HepG2 (cell line): ENCODE data around the gene LRRC45. TPM values are rescaled to one million over a fixed set of nuclear protein-coding genes. Genes with fewer than 3 reads are reported as not detected.

Experiments
- ETV6 ChIP-seq: sonication (generic); formaldehyde crosslinking; conservative IDR thresholded peaks from 2 replicates; pipeline ENCODE4 v1.4.0; 2020; ENCODE audit warnings: missing genetic modification reagents
- HNF4A ChIP-seq: sonication (generic); formaldehyde crosslinking; IDR thresholded peaks from 2 replicates; pipeline ENCODE4 v1.4.0; 2020; ENCODE audit warnings: missing genetic modification reagents
- HOXA3 ChIP-seq: sonication (generic); formaldehyde crosslinking; IDR thresholded peaks from 2 replicates; pipeline ENCODE4 v1.5.0; 2020; ENCODE audit warnings: missing genetic modification reagents
- MYPOP ChIP-seq: sonication (generic); formaldehyde crosslinking; IDR thresholded peaks from 2 replicates; pipeline ENCODE4 v1.8.1; 2023; ENCODE audit warnings: mild to moderate bottlenecking, moderate library complexity, missing genetic modification reagents
- NCOA2 ChIP-seq: sonication (generic); formaldehyde crosslinking; IDR thresholded peaks from 2 replicates; pipeline ENCODE4 v1.8.0; 2022; ENCODE audit warnings: inconsistent platforms
- PAF1 ChIP-seq: IDR thresholded peaks from 2 replicates; pipeline ENCODE4 v1.6.1; 2016; ENCODE audit warnings: missing genetic modification reagents, missing compliant biosample characterization
- RBM22 ChIP-seq: fragments of 200-400 bp; formaldehyde crosslinking; optimal IDR thresholded peaks from 2 replicates; pipeline ENCODE3; 2017; ENCODE audit warnings: mild to moderate bottlenecking, low read length, moderate library complexity
- RFX5 ChIP-seq: IDR thresholded peaks from 2 replicates; pipeline ENCODE4 v1.6.1; 2011; ENCODE audit warnings: low read depth, low read length, improper control_type of control experiment
- SP4 ChIP-seq: sonication (generic); formaldehyde crosslinking; IDR thresholded peaks from 2 replicates; pipeline ENCODE4 v1.8.1; 2023; ENCODE audit warnings: mild to moderate bottlenecking, missing genetic modification reagents
- TCF7 ChIP-seq: sonication (generic); IDR thresholded peaks from 2 replicates; pipeline ENCODE4 v1.6.1; 2016; ENCODE audit warnings: antibody characterized with exemption, low read depth
- WIZ ChIP-seq: sonication (generic); formaldehyde crosslinking; IDR thresholded peaks from 2 replicates; pipeline ENCODE4 v1.5.1; 2020; ENCODE audit warnings: mild to moderate bottlenecking, missing genetic modification reagents
- ZBTB14 ChIP-seq: sonication (generic); formaldehyde crosslinking; IDR thresholded peaks from 2 replicates; pipeline ENCODE4 v1.4.0; 2020; ENCODE audit warnings: missing genetic modification reagents
- ZEB1 ChIP-seq: IDR thresholded peaks from 2 replicates; pipeline ENCODE4 v1.6.1; 2012; ENCODE audit warnings: mild to moderate bottlenecking, low read depth, inconsistent platforms; ENCODE audit not compliant: insufficient replicate concordance
- ZNF274 ChIP-seq: sonication (generic); formaldehyde crosslinking; IDR thresholded peaks from 2 replicates; pipeline ENCODE4 v1.5.1; 2020; ENCODE audit warnings: mild to moderate bottlenecking, missing genetic modification reagents
- ZNF280D ChIP-seq: sonication (generic); formaldehyde crosslinking; IDR thresholded peaks from 2 replicates; pipeline ENCODE4 v1.5.1; 2020; ENCODE audit warnings: mild to moderate bottlenecking, missing genetic modification reagents
- ZNF282 ChIP-seq: fragments of 450-650 bp; IDR thresholded peaks from 2 replicates; pipeline ENCODE4 v1.6.1; 2018; ENCODE audit not compliant: partially characterized antibody
- ZNF547 ChIP-seq: sonication (generic); formaldehyde crosslinking; IDR thresholded peaks from 2 replicates; pipeline ENCODE4 v1.5.1; 2020; ENCODE audit warnings: mild to moderate bottlenecking, missing genetic modification reagents
- ZNF607 ChIP-seq: sonication (generic); formaldehyde crosslinking; IDR thresholded peaks from 2 replicates; pipeline ENCODE4 v1.5.1; 2020; ENCODE audit warnings: missing genetic modification reagents, mild to moderate bottlenecking, borderline replicate concordance
- ZNF691 ChIP-seq: sonication (generic); formaldehyde crosslinking; IDR thresholded peaks from 2 replicates; pipeline ENCODE4 v1.4.0; 2020; ENCODE audit warnings: missing genetic modification reagents, low read depth, mild to moderate bottlenecking, borderline replicate concordance
- ZNF710 ChIP-seq: sonication (generic); formaldehyde crosslinking; IDR thresholded peaks from 2 replicates; pipeline ENCODE4 v1.5.0; 2020; ENCODE audit warnings: mild to moderate bottlenecking, missing genetic modification reagents, borderline replicate concordance
- ZNF761 ChIP-seq: sonication (generic); formaldehyde crosslinking; conservative IDR thresholded peaks from 2 replicates; pipeline ENCODE4 v1.4.0; 2020; ENCODE audit warnings: mild to moderate bottlenecking, missing genetic modification reagents
- ZSCAN25 ChIP-seq: sonication (generic); formaldehyde crosslinking; IDR thresholded peaks from 2 replicates; pipeline ENCODE4 v1.8.0; 2022; ENCODE audit warnings: mild to moderate bottlenecking, missing genetic modification reagents
- polyA plus RNA-seq, 8 experiments: library from polyadenylated mRNA; depleted of rRNA in 3 of 8; stranded (reverse) in 7 of 8; unstranded in 1 of 8; fragments of >200 nt; fragmentation: Illumina TruSeq in 4 of 8; extraction: Trizol in 4 of 8; gene quantifications; 2 replicates each; pipeline versions ENCODE4 v1.2.1 to v1.2.3, GENCODE V29; 2011 to 2016; ENCODE audit warnings: low read depth in 4 of 8, missing spikeins in 1 of 8, mixed read lengths in 1 of 8; ENCODE audit not compliant: insufficient read depth in 1 of 8
- total RNA-seq, 5 experiments: library from RNA; depleted of rRNA; stranded (reverse); fragments of >200 nt; fragmentation: Illumina TruSeq; extraction: Trizol; gene quantifications; 2 replicates each; pipeline ENCODE4 v1.2.3, GENCODE V29; 2016; ENCODE audit warnings: low read depth in 1 of 5

LRRC45 gene
- total and polyA plus RNA-seq, 2 of the 13 experiments (the other 11 are each of a cell fraction or from before 2014, with no cell fraction given), result 11.6 to 48.1 TPM

- TF ChIP-seq RBM22, result peak; percentile 39
- peak; percentile 90 for TF ChIP-seq ZNF274 (CRISPR knock-in tag)
- peak; percentile 92 for TF ChIP-seq ZNF547 (CRISPR knock-in tag)
- peak; percentile 95; the same call in 1 of the 2 replicates for TF ChIP-seq ETV6 (CRISPR knock-in tag)
- TF ChIP-seq SP4 (CRISPR knock-in tag), result peak; percentile 93
- TF ChIP-seq ZNF761 (CRISPR knock-in tag), result peak; percentile 70; the same call in 1 of the 2 replicates
- TF ChIP-seq ZNF691, result peak; percentile 98; the same call in 1 of the 2 replicates
- TF ChIP-seq ZSCAN25 (CRISPR knock-in tag), result peak; percentile 65
- peak; percentile 35; the same call in 1 of the 2 replicates for TF ChIP-seq ZNF710
- TF ChIP-seq ZNF280D (CRISPR knock-in tag), result no peak
- TF ChIP-seq TCF7, result no peak
- no peak for TF ChIP-seq ZNF282
- peak; percentile 42 for TF ChIP-seq HNF4A (CRISPR knock-in tag)
- 0 out of 2 replicates have a peak, but pooled peaks have one; percentile 34 for TF ChIP-seq RFX5
- peak; percentile 98 for TF ChIP-seq HOXA3 (CRISPR knock-in tag)
- peak; percentile 80 for TF ChIP-seq ZNF607
- TF ChIP-seq ZBTB14 (CRISPR knock-in tag), result peak; percentile 68
- peak; percentile 67; the same call in 1 of the 2 replicates for TF ChIP-seq NCOA2
- no peak for TF ChIP-seq PAF1 (CRISPR knock-in tag)
- no peak for TF ChIP-seq ZEB1
- TF ChIP-seq WIZ (CRISPR knock-in tag), result no peak
- TF ChIP-seq MYPOP, result no peak; the same call in 1 of the 2 replicates
Observed at GRCh38 chr17:82065638-82066303, 42.7 kb downstream of the LRRC45 start, which contains the start of gene DUS1L (continued).
